ENCODE measurements around the gene SDK1.

Gene SDK1

DNA sequence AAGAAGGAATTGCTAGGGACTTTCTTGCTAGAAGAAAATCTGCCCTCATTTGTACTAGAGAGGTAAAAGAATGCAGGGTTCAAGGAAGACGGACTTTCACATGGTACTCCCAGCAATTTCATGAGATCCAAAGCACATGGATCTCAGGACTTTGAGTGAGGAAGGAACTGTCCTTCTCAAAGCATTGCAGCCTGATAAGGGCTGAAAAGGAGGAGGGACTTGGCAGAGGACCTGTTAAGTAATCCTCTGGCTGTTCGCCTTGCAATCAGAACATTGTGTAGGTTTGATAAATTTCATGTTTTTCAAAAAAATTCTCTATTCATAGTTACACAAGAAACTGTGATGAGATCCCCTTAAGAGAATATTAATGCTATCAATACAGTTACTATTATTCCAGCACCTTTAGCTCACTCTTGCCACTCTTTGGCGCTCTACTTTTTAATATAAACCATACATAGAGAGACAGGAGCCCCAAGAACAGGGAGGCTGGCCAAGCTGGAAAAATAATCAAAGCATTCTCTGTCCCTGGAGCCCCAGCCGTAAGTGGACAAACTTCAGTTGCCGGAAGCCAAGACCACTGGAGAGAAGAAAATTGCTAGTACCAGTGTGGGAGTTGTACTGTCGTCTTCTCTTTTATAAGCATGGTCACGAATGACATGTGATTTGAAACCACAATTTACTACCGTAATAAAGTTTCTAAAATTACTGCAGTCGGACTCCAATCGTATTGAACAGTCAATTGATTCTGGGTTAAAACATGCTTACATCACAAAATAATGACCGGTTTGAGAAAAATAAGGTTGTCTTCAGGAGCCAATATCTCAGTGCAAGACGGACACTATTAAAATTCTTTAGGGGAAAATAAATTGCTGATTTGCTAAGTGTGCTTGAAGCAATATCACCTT is 424.4 kb downstream of the SDK1 start:
- Histone ChIP-seq H3K18ac (ENCODE audit: low read depth in 1 of 2, low read length in 2 of 2) (no peak overlapping the region), H4K8ac (ENCODE audit: low read length) (no peak overlapping the region), H2AK5ac (ENCODE audit: low read length, severe bottlenecking) (no peak overlapping the region), H3K4me1 (ENCODE audit: control insufficient read depth, insufficient read depth, low read depth, low read length) (peaks cover 4% of the 10 kb centered on the region), H2AFZ (ENCODE audit: low read depth, low read length) (no peak overlapping the region), H3K14ac (ENCODE audit: low read length in 2 of 2) (no peak overlapping the region), H3K9ac (ENCODE audit: low read length) (no peak overlapping the region), H2BK120ac (ENCODE audit: low read depth, low read length) (no peak overlapping the region), H2BK12ac (ENCODE audit: low read length in 2 of 2) (no peak overlapping the region), H3K4me2 (ENCODE audit: low read length, poor library complexity, severe bottlenecking) (no peak overlapping the region), H2BK5ac (ENCODE audit: low read depth, low read length, poor library complexity, severe bottlenecking) (no peak overlapping the region), H3K79me1 (replicated peaks; ENCODE audit: low read length, poor library complexity, severe bottlenecking) (no peaks in the 10 kb centered on the region), H3K9me3 (ENCODE audit: control insufficient read depth, low read length) (no peaks in the 10 kb centered on the region), H3K23ac (ENCODE audit: low read length in 2 of 2) (no peak overlapping the region), H3K4ac (ENCODE audit: low read depth in 1 of 2, low read length in 2 of 2) (no peak overlapping the region), H4K91ac (ENCODE audit: low read length) (no peak overlapping the region), H3K36me3 (ENCODE audit: control insufficient read depth in 1 of 2, insufficient read depth in 2 of 2, low read depth in 1 of 2, low read length in 2 of 2) (no peaks in the 10 kb centered on the region), H3K27ac (ENCODE audit: low read length, poor library complexity, severe bottlenecking) (no peak overlapping the region), H3K27me3 (ENCODE audit: control insufficient read depth in 1 of 2, insufficient read depth in 1 of 2, low read length in 2 of 2) (no peaks in the 10 kb centered on the region), H2BK15ac (ENCODE audit: low read depth, poor library complexity, severe bottlenecking) (no peak overlapping the region), H3K4me3 (ENCODE audit: insufficient read depth in 1 of 2, low read depth in 1 of 2, low read length in 2 of 2) (no peak overlapping the region)
- over 99% methylated on average over 9 of the region's 12 CpGs for WGBS
- no peak for DNase-seq

GRCh38 chr7:3730276-3730675 is 429.2 kb downstream of the SDK1 start:
- no peaks in the 10 kb centered on the region for H3K36me3 ChIP-seq (ENCODE audit: control insufficient read depth in 1 of 2, insufficient read depth in 2 of 2, low read depth in 1 of 2, low read length in 2 of 2)
- no peak overlapping the region for H3K4ac ChIP-seq (ENCODE audit: low read depth in 1 of 2, low read length in 2 of 2)
- no peak overlapping the region for H2AK5ac ChIP-seq (ENCODE audit: low read length, severe bottlenecking)
- no peak overlapping the region for H3K18ac ChIP-seq (ENCODE audit: low read depth in 1 of 2, low read length in 2 of 2)
- no peaks in the 10 kb centered on the region for H3K4me1 ChIP-seq (ENCODE audit: control insufficient read depth, insufficient read depth, low read depth, low read length)
- no peak overlapping the region for H3K23ac ChIP-seq (ENCODE audit: low read length in 2 of 2)
- WGBS = 100% methylated on average over 3 of the region's 3 CpGs
- no peak overlapping the region for H2BK12ac ChIP-seq (ENCODE audit: low read length in 2 of 2)
- no peak overlapping the region for H4K91ac ChIP-seq (ENCODE audit: low read length)
- no peaks in the 10 kb centered on the region for H3K27me3 ChIP-seq (ENCODE audit: control insufficient read depth in 1 of 2, insufficient read depth in 1 of 2, low read length in 2 of 2)
- H2BK15ac ChIP-seq (ENCODE audit: low read depth, poor library complexity, severe bottlenecking) = no peak overlapping the region
- no peaks in the 10 kb centered on the region for H3K79me1 ChIP-seq (replicated peaks; ENCODE audit: low read length, poor library complexity, severe bottlenecking)
- DNase-seq = no peak
- no peak overlapping the region for H2BK5ac ChIP-seq (ENCODE audit: low read depth, low read length, poor library complexity, severe bottlenecking)
- peaks cover 10% of the 10 kb centered on the region for H3K9me3 ChIP-seq (ENCODE audit: control insufficient read depth, low read length)
- H3K27ac ChIP-seq (ENCODE audit: low read length, poor library complexity, severe bottlenecking) = no peak overlapping the region
- H2BK120ac ChIP-seq (ENCODE audit: low read depth, low read length) = no peak overlapping the region
- H3K4me2 ChIP-seq (ENCODE audit: low read length, poor library complexity, severe bottlenecking) = no peak overlapping the region
- H2AFZ ChIP-seq (ENCODE audit: low read depth, low read length) = no peak overlapping the region
- no peak overlapping the region for H3K14ac ChIP-seq (ENCODE audit: low read length in 2 of 2)
- H4K8ac ChIP-seq (ENCODE audit: low read length) = no peak overlapping the region
- no peak overlapping the region for H3K9ac ChIP-seq (ENCODE audit: low read length)
- no peak overlapping the region for H3K4me3 ChIP-seq (ENCODE audit: insufficient read depth in 1 of 2, low read depth in 1 of 2, low read length in 2 of 2)

- no peak overlapping the region for H3K23ac ChIP-seq (ENCODE audit: low read length in 2 of 2)
- H2BK15ac ChIP-seq (ENCODE audit: low read depth, poor library complexity, severe bottlenecking) = no peak overlapping the region
- no peak for DNase-seq
- H2BK120ac ChIP-seq (ENCODE audit: low read depth, low read length) = no peak overlapping the region
- H3K36me3 ChIP-seq (ENCODE audit: control insufficient read depth in 1 of 2, insufficient read depth in 2 of 2, low read depth in 1 of 2, low read length in 2 of 2) = peaks cover 0 to 6% of the 10 kb centered on the region in 2 experiments
- H4K8ac ChIP-seq (ENCODE audit: low read length) = no peak overlapping the region
- H3K4me3 ChIP-seq (ENCODE audit: insufficient read depth in 1 of 2, low read depth in 1 of 2, low read length in 2 of 2) = no peak overlapping the region
- no peak overlapping the region for H3K4me2 ChIP-seq (ENCODE audit: low read length, poor library complexity, severe bottlenecking)
- peaks cover 21% of the 10 kb centered on the region for H3K9me3 ChIP-seq (ENCODE audit: control insufficient read depth, low read length)
- H2BK5ac ChIP-seq (ENCODE audit: low read depth, low read length, poor library complexity, severe bottlenecking) = no peak overlapping the region
- H4K91ac ChIP-seq (ENCODE audit: low read length) = no peak overlapping the region
- H3K27me3 ChIP-seq (ENCODE audit: control insufficient read depth in 1 of 2, insufficient read depth in 1 of 2, low read length in 2 of 2) = no peaks in the 10 kb centered on the region
- H2AFZ ChIP-seq (ENCODE audit: low read depth, low read length) = no peak overlapping the region
- no peak overlapping the region for H3K27ac ChIP-seq (ENCODE audit: low read length, poor library complexity, severe bottlenecking)
- H3K4me1 ChIP-seq (ENCODE audit: control insufficient read depth, insufficient read depth, low read depth, low read length) = no peaks in the 10 kb centered on the region
- no peak overlapping the region for H3K18ac ChIP-seq (ENCODE audit: low read depth in 1 of 2, low read length in 2 of 2)
- no peak overlapping the region for H3K14ac ChIP-seq (ENCODE audit: low read length in 2 of 2)
- H3K79me1 ChIP-seq (replicated peaks; ENCODE audit: low read length, poor library complexity, severe bottlenecking) = peaks cover 4% of the 10 kb centered on the region
- WGBS = 96% methylated on average over 8 of the region's 9 CpGs
- H3K4ac ChIP-seq (ENCODE audit: low read depth in 1 of 2, low read length in 2 of 2) = no peak overlapping the region
- no peak overlapping the region for H2AK5ac ChIP-seq (ENCODE audit: low read length, severe bottlenecking)
- no peak overlapping the region for H3K9ac ChIP-seq (ENCODE audit: low read length)
- no peak overlapping the region for H2BK12ac ChIP-seq (ENCODE audit: low read length in 2 of 2)
Observed at GRCh38 chr7:3732395-3733005, 431.4 kb downstream of the SDK1 start.

GRCh38 chr7:3733541-3734140 is 432.6 kb downstream of the SDK1 start:
- no peak overlapping the region for H4K91ac ChIP-seq (ENCODE audit: low read length)
- H3K9ac ChIP-seq (ENCODE audit: low read length) = no peak overlapping the region
- H3K36me3 ChIP-seq (ENCODE audit: control insufficient read depth in 1 of 2, insufficient read depth in 2 of 2, low read depth in 1 of 2, low read length in 2 of 2) = peaks cover 0 to 7% of the 10 kb centered on the region in 2 experiments
- H3K27me3 ChIP-seq (ENCODE audit: control insufficient read depth in 1 of 2, insufficient read depth in 1 of 2, low read length in 2 of 2) = no peaks in the 10 kb centered on the region
- no peak overlapping the region for H3K4ac ChIP-seq (ENCODE audit: low read depth in 1 of 2, low read length in 2 of 2)
- no peak overlapping the region for H2AK5ac ChIP-seq (ENCODE audit: low read length, severe bottlenecking)
- H2BK5ac ChIP-seq (ENCODE audit: low read depth, low read length, poor library complexity, severe bottlenecking) = no peak overlapping the region
- H3K79me1 ChIP-seq (replicated peaks; ENCODE audit: low read length, poor library complexity, severe bottlenecking) = peaks cover 4% of the 10 kb centered on the region
- no peak overlapping the region for H2BK120ac ChIP-seq (ENCODE audit: low read depth, low read length)
- H3K4me3 ChIP-seq (ENCODE audit: insufficient read depth in 1 of 2, low read depth in 1 of 2, low read length in 2 of 2) = no peak overlapping the region
- H3K4me2 ChIP-seq (ENCODE audit: low read length, poor library complexity, severe bottlenecking) = no peak overlapping the region
- no peak overlapping the region for H3K27ac ChIP-seq (ENCODE audit: low read length, poor library complexity, severe bottlenecking)
- H3K23ac ChIP-seq (ENCODE audit: low read length in 2 of 2) = no peak overlapping the region
- no peak overlapping the region for H4K8ac ChIP-seq (ENCODE audit: low read length)
- 92% methylated on average over 7 of the region's 11 CpGs for WGBS
- no peak overlapping the region for H3K14ac ChIP-seq (ENCODE audit: low read length in 2 of 2)
- H2AFZ ChIP-seq (ENCODE audit: low read depth, low read length) = no peak overlapping the region
- H3K4me1 ChIP-seq (ENCODE audit: control insufficient read depth, insufficient read depth, low read depth, low read length) = no peaks in the 10 kb centered on the region
- H2BK15ac ChIP-seq (ENCODE audit: low read depth, poor library complexity, severe bottlenecking) = no peak overlapping the region
- peaks cover 32% of the 10 kb centered on the region for H3K9me3 ChIP-seq (ENCODE audit: control insufficient read depth, low read length)
- H2BK12ac ChIP-seq (ENCODE audit: low read length in 2 of 2) = no peak overlapping the region
- no peak for DNase-seq
- no peak overlapping the region for H3K18ac ChIP-seq (ENCODE audit: low read depth in 1 of 2, low read length in 2 of 2)

Measured in mesenchymal stem cell (in vitro differentiated cells and primary cell).